NCI-H2171 (cell line): ENCODE measurements around the gene EEF1A2.

Source experiments
- DNase-seq: peaks from one replicate; lab custom pipeline; 2025; lab: John Stamatoyannopoulos, UW

Gene EEF1A2

GRCh38 chr20:63498960-63499337 lies at the start of gene EEF1A2:
Gene EEF1A2, minus strand, starts transcription at chr20:63499083. Its CDS starts 1,320 bp downstream, at chr20:63497763.
- DNase-seq = peak; percentile 91

GRCh38 chr20:63548542-63548941 lies 49.7 kb upstream of the EEF1A2 start:
- DNase-seq = no peak

DNA sequence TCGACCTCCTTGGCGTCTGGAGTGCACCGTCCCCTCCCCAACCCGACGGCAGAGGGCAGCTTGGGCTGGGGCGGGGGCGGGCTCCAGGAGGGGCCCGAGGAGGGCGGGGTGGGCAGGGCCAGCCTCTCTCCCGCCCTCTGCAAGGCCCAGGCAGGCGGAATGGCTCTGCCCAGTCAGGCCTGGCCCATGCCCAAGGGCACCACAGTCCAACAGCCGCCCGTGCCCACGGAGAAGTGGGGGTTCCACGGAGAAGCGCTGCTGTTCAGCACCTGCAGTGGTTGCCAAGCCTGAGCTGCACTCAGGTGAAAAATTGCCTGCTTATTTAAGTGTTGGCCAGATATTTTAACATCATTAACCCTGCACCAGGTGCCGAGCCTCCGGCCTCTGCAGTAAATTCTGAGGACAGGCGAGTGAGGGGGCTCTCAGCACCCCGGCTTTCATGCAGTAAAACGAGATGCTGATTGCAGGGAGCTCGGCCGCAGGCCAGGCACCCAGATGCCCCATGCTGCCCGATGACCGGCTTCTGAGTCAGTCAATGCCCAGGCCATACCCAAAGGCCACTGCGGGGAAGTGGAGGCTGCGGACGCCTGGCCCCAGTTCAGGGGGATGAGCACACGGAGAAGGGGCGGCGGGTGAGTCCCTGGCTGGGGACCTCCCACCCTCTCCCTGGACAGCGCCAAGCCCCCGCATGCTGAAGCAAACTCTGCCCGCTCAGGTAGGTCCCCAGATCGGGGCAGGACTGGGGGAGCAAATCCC lies 49.0 kb upstream of the EEF1A2 start, which contains the start of gene SRMS:
TSS of gene SRMS (minus strand) at position 25 of the 756 bp plus-strand sequence. CDS start 286 bp downstream, outside the sequence.
- no peak for DNase-seq

- no peak for DNase-seq
These were observed 48.3 kb upstream of the EEF1A2 start for GRCh38 chr20:63546956-63547724.

DNA sequence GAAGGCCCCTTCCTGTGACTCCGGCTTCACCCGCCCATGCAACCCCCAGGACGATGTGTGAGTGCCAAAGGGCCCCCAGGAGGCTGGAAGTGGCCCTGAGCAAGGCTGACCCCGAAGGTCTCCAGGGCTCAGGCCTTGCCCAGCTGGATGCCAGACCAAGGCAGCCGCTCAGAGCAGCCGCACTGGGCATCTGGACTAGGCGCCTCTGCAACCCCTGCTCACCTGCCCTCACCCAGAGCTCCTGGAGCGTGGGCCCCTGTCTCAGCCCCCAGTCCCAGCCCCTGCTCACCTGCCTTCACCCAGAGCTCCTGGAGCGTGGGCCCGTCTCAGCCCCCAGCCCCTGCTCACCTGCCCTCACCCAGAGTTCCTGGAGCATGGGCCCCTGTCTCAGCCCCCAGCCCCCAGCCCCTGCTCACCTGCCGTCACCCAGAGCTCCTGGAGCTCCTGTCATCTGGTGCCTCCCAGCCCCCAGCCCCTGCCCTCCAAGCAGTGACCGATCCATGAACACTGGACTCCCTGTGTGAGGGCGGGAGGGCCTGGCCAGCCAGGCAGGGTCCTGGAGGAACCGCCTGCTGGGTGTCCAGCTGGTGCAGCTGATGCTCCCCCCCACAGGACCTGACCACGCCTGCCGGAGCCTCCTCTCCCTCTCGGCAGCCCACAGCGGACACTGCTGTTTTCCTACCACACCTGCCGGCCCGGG lies 47.5 kb upstream of the EEF1A2 start:
- no peak for DNase-seq

DNA sequence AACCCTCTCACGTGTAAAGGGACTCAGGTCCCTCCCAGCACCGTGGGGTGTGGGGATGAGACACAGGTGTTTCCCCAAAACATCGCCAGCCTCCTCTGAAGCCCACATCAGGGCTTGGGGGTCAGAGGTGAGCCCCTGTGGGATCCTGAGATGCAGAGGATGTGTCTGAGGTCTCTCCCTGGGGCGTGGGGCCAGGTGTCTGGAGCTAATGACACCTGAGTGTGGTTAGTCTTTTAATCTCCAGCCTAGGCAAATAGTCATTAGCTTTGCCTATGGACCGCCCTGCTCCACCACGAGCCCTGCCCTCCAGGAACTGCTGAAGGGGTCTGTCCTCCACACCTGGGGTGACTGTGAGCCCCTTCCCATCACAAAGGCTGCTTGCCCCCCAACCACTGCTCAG lies 46.9 kb upstream of the EEF1A2 start:
- DNase-seq = no peak

- DNase-seq = no peak
These were observed 46.2 kb upstream of the EEF1A2 start for GRCh38 chr20:63544958-63545516.

GRCh38 chr20:63544241-63544957 lies 45.5 kb upstream of the EEF1A2 start:
- no peak for DNase-seq

- DNase-seq = no peak
These were observed 44.9 kb upstream of the EEF1A2 start for GRCh38 chr20:63543733-63544132.

GRCh38 chr20:63543131-63543530 lies 44.2 kb upstream of the EEF1A2 start:
- no peak for DNase-seq

- no peak for DNase-seq
These were observed 43.8 kb upstream of the EEF1A2 start for GRCh38 chr20:63542696-63543095.

DNA sequence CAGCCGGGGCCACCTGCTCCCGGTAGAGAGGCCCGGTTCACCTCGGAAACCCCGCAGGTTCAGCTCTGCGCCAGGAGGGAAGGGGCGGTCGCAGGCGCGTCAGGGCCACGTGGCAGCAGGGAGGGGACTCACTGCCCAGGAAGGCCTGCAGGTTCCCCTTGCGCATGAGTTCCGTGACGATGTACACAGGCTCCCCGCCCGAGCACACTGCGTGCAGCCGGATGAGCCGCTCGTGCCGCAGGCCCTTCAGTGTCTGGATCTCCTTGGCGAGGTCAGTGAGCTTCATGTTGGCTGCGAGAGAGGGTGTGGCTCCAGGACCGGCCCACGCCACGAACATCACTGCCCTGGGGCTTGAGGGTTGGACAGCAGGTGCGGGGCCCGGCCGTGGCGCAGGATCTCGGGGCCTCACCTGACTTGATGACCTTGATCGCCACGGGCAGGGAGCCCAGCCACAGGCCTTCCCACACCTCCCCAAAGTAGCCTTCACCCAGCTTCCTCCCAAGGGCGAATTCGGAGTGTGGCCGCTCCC lies 43.2 kb upstream of the EEF1A2 start:
- no peak for DNase-seq

DNA sequence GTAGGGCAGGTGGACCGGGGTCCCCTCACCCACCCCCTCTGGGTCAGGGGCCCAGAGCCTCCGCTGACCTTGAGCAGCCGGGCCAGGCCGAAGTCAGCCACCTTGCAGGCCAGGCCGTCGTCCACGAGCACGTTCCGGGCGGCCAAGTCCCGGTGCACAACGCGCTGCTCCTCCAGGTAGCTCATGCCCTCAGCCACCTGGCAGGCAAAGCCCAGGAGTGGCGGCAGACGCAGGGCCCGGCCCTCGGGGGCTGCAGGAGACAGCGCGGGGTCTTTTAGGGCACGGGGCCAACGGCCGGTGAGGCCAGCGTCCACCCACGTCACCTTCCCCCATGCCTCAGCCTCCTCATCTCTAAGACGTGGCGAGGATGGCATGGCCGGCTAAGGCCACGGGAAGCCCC lies 42.5 kb upstream of the EEF1A2 start:
- DNase-seq = no peak

DNA sequence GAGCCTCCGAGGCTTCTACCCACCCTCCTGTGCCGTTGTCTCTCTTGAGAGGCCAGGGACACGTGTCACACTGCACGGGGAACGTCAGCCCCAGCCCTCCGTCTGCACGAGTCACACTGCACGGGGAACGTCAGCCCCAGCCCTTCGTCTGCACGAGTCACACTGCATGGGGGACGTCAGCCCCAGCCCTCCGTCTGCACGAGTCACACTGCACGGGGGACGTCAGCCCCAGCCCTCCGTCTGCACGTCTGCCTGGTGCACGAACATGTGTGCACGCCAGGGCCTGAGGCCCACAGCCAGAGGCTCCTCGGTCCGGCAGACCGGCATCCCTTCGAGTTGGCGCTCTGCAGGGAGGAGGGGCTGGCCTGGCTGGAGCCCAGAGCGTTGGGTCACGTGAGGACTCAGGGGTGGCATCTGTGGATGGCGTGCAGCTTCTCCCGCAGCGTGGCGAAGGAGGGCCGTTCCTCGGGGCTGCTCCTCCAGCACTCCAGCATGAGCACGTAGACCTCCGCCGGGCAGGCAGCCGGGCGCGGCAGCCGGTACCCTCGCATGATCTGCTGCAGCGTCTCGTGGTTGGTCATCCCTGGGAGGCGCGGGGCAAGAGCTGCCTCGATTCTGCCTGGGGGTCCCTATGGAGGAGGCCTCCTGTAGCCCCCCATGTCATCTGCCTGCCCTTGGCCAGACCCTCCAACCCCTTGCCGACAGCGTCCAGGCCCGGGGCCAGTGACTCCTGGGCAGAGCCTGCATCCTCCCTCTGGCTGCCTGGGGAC lies 41.7 kb upstream of the EEF1A2 start:
- no peak for DNase-seq

GRCh38 chr20:63539441-63540370 lies 40.8 kb upstream of the EEF1A2 start:
- DNase-seq = no peak

DNA sequence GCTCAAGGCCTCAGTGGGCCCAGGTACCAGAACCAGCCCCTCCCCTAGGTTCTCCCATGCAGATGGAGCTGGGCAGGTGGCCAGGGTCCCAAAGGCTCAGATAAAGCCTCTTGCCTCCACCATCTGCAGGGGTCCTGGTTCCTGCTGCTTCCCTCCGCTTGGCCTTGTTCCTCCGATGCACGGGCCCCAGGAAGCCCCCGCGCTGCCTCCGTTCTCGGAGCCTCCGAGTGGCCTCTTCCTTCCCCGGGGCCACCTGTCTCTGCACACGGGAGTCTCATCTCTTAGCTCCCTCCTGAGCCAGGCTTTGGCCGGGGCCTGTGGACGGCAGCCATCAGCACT lies 40.2 kb upstream of the EEF1A2 start:
- no peak for DNase-seq

- DNase-seq = peak; percentile 84
These were observed 39.6 kb upstream of the EEF1A2 start for GRCh38 chr20:63538204-63539091.

GRCh38 chr20:63537525-63538203 lies 38.8 kb upstream of the EEF1A2 start:
- peak; percentile 76 for DNase-seq
